ENCODE data around the gene OTOS.

GRCh38 chr2:240123821-240124650 is 16.4 kb downstream of the OTOS start:
- no peak for TF ChIP-seq LARP7 (IDR thresholded peaks at IDR 0.05)
- TF ChIP-seq POLR3A (IDR thresholded peaks at IDR 0.05; ENCODE audit: borderline replicate concordance, extremely low read depth, insufficient read depth, insufficient read length) = no peak
- TF ChIP-seq JUN (IDR thresholded peaks at IDR 0.05; ENCODE audit: borderline replicate concordance, low read depth, low read length) = no peak
- no peak for TF ChIP-seq JUN (CRISPR knock-in tag; IDR thresholded peaks at IDR 0.05; ENCODE audit: borderline replicate concordance)
- no peak for TF ChIP-seq POLR2A (conservative IDR thresholded peaks at IDR 0.05)
- no peak for TF ChIP-seq FOS (IDR thresholded peaks at IDR 0.05; ENCODE audit: extremely low read depth, insufficient read length)
- TF ChIP-seq TOE1 (IDR thresholded peaks at IDR 0.05; ENCODE audit: borderline replicate concordance) = no peak
- TF ChIP-seq TOE1 (CRISPR knock-in tag; IDR thresholded peaks at IDR 0.05; ENCODE audit: borderline replicate concordance, low read depth) = no peak
- no peak for TF ChIP-seq TCF7L2 (IDR thresholded peaks at IDR 0.05; ENCODE audit: low read depth, low read length)
